Duodenal mucosa (tissue), 2 donors: ENCODE results near the gene CFH.
"Not testable (repeated sequence)": the region's sequence is repeated elsewhere in the genome, so short reads cannot be mapped to it uniquely, and the experiment has no call there.

Source experiments
- H3K27ac ChIP-seq: one replicate; pipeline ENCODE4 v1.7.0; 2013; ENCODE audit warnings: low read depth, low read length
- H3K27me3 ChIP-seq, 2 donors: one replicate each; pipeline ENCODE4 v1.7.0; 2013; ENCODE audit warnings: low read length in 2 of 2, control low read depth in 1 of 2; ENCODE audit not compliant: insufficient read depth in 2 of 2, control insufficient read depth in 1 of 2
- H3K36me3 ChIP-seq, 2 donors: one replicate each; pipeline ENCODE4 v1.7.0; 2013; ENCODE audit warnings: low read length in 2 of 2, control low read depth in 1 of 2; ENCODE audit not compliant: insufficient read depth in 2 of 2, control insufficient read depth in 1 of 2
- H3K4me1 ChIP-seq, 2 donors: one replicate each; pipeline ENCODE4 v1.7.0; 2013; ENCODE audit warnings: low read length in 2 of 2, control low read depth in 1 of 2; ENCODE audit not compliant: insufficient read depth in 2 of 2, control insufficient read depth in 1 of 2
- H3K4me3 ChIP-seq, 2 donors: one replicate each; pipeline ENCODE4 v1.7.0; 2013; ENCODE audit warnings: low read length in 2 of 2, low read depth in 1 of 2
- H3K9ac ChIP-seq, 2 donors: one replicate each; pipeline ENCODE4 v1.7.0; 2013; ENCODE audit warnings: low read length in 2 of 2, low read depth in 1 of 2
- H3K9me3 ChIP-seq, 2 donors: one replicate each; pipeline ENCODE4 v1.7.0; 2013; ENCODE audit warnings: low read length in 2 of 2, control low read depth in 1 of 2; ENCODE audit not compliant: control insufficient read depth in 1 of 2

Gene CFH

GRCh38 chr1:196794103-196794502 is 142.3 kb downstream of the CFH start:
- H3K9ac ChIP-seq, H3K36me3 ChIP-seq, H3K27ac ChIP-seq: not testable (repeated sequence)

More at GRCh38 chr1:196794103-196794502, 142.3 kb downstream of the CFH start:
- H3K9me3 ChIP-seq, H3K4me3 ChIP-seq, H3K27me3 ChIP-seq, H3K4me1 ChIP-seq: not testable (repeated sequence)
